ENCODE measurements around the gene RNF224.
A peak's percentile ranks its signal among the peaks of the same experiment; 100 is the strongest.

Gene RNF224

GRCh38 chr9:137198051-137198901 is 29.0 kb upstream of the RNF224 start:
- Histone ChIP-seq H3K36me3 (ENCODE audit: insufficient read depth) (no peaks in the 10 kb centered on the region), H3K4me1 (ENCODE audit: low read depth, poor library complexity, severe bottlenecking) (peaks cover 15% of the 10 kb centered on the region), H3K9ac (no peak overlapping the region), H2AFZ (ENCODE audit: low read depth) (no peak overlapping the region), H3K4me2 (no peak overlapping the region), H3K27me3 (ENCODE audit: insufficient read depth, low read depth) (no peaks in the 10 kb centered on the region), H3K4me3 (IDR thresholded peaks at IDR 0.05; ENCODE audit: insufficient read depth, low read depth, low read length) (no peak overlapping the region), H3K27ac (no peak overlapping the region), H3K79me2 (ENCODE audit: insufficient read depth, low read depth) (0 out of 2 replicates have a peak, but pooled peaks cover 11% of the 10 kb centered on the region), H4K20me1 (ENCODE audit: insufficient read depth) (no peaks in the 10 kb centered on the region)
- TF ChIP-seq, protein P1, sequence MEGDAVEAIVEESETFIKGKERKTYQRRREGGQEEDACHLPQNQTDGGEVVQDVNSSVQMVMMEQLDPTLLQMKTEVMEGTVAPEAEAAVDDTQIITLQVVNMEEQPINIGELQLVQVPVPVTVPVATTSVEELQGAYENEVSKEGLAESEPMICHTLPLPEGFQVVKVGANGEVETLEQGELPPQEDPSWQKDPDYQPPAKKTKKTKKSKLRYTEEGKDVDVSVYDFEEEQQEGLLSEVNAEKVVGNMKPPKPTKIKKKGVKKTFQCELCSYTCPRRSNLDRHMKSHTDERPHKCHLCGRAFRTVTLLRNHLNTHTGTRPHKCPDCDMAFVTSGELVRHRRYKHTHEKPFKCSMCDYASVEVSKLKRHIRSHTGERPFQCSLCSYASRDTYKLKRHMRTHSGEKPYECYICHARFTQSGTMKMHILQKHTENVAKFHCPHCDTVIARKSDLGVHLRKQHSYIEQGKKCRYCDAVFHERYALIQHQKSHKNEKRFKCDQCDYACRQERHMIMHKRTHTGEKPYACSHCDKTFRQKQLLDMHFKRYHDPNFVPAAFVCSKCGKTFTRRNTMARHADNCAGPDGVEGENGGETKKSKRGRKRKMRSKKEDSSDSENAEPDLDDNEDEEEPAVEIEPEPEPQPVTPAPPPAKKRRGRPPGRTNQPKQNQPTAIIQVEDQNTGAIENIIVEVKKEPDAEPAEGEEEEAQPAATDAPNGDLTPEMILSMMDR (conservative IDR thresholded peaks at IDR 0.05; ENCODE audit: low read depth, low read length) = no peak

- TF ChIP-seq, protein P1 (conservative IDR thresholded peaks at IDR 0.05; ENCODE audit: low read depth, low read length) = no peak
- Histone ChIP-seq H3K79me2 (ENCODE audit: insufficient read depth, low read depth) (peaks cover 13% of the 10 kb centered on the region; the same call in 1 of the 2 replicates), H3K27ac (no peak overlapping the region), H2AFZ (ENCODE audit: low read depth) (no peak overlapping the region), H3K9ac (no peak overlapping the region), H3K4me3 (IDR thresholded peaks at IDR 0.05; ENCODE audit: insufficient read depth, low read depth, low read length) (no peak overlapping the region), H4K20me1 (ENCODE audit: insufficient read depth) (no peaks in the 10 kb centered on the region), H3K36me3 (ENCODE audit: insufficient read depth) (no peaks in the 10 kb centered on the region), H3K27me3 (ENCODE audit: insufficient read depth, low read depth) (no peaks in the 10 kb centered on the region), H3K4me2 (0 out of 2 replicates have a peak overlapping the region, but pooled peaks have one; percentile 51), H3K4me1 (ENCODE audit: low read depth, poor library complexity, severe bottlenecking) (peaks cover 17% of the 10 kb centered on the region)
Measured at GRCh38 chr9:137198902-137199283, 28.4 kb upstream of the RNF224 start.

GRCh38 chr9:137199411-137200121 is 27.7 kb upstream of the RNF224 start:
- H3K4me2 ChIP-seq = peak overlapping the region; percentile 51; the same call in 1 of the 2 replicates
- TF ChIP-seq, protein P1 (conservative IDR thresholded peaks at IDR 0.05; ENCODE audit: low read depth, low read length) = no peak
- no peak overlapping the region for H3K9ac ChIP-seq
- no peaks in the 10 kb centered on the region for H3K36me3 ChIP-seq (ENCODE audit: insufficient read depth)
- H3K4me3 ChIP-seq (IDR thresholded peaks at IDR 0.05; ENCODE audit: insufficient read depth, low read depth, low read length) = no peak overlapping the region
- no peaks in the 10 kb centered on the region for H3K27me3 ChIP-seq (ENCODE audit: insufficient read depth, low read depth)
- no peak overlapping the region for H2AFZ ChIP-seq (ENCODE audit: low read depth)
- H3K79me2 ChIP-seq (ENCODE audit: insufficient read depth, low read depth) = peaks cover 19% of the 10 kb centered on the region
- H4K20me1 ChIP-seq (ENCODE audit: insufficient read depth) = no peaks in the 10 kb centered on the region
- H3K27ac ChIP-seq = no peak overlapping the region
- peaks cover 23% of the 10 kb centered on the region for H3K4me1 ChIP-seq (ENCODE audit: low read depth, poor library complexity, severe bottlenecking)

GRCh38 chr9:137200311-137201204 is 26.7 kb upstream of the RNF224 start, which contains the start of gene TPRN:
Gene TPRN, minus strand, starts transcription at chr9:137200741. Its CDS starts 30 bp downstream, at chr9:137200711.
- Histone ChIP-seq H4K20me1 (ENCODE audit: insufficient read depth) (no peaks in the 10 kb centered on the region), H3K4me3 (IDR thresholded peaks at IDR 0.05; ENCODE audit: insufficient read depth, low read depth, low read length) (no peak within 1 kb of the TSS), H3K79me2 (ENCODE audit: insufficient read depth, low read depth) (peaks cover 25% of the 10 kb centered on the region), H3K27ac (peak within 1 kb of the TSS; percentile 24; the same call in 1 of the 2 replicates), H3K27me3 (ENCODE audit: insufficient read depth, low read depth) (no peaks in the 10 kb centered on the region), H3K9ac (peak within 1 kb of the TSS; percentile 47; the same call in 1 of the 2 replicates), H2AFZ (ENCODE audit: low read depth) (peak within 1 kb of the TSS; percentile 73), H3K4me2 (peak within 1 kb of the TSS; percentile 76), H3K36me3 (ENCODE audit: insufficient read depth) (no peaks in the 10 kb centered on the region), H3K4me1 (ENCODE audit: low read depth, poor library complexity, severe bottlenecking) (peaks cover 27% of the 10 kb centered on the region)
- TF ChIP-seq, protein P1 (conservative IDR thresholded peaks at IDR 0.05; ENCODE audit: low read depth, low read length) = no peak

Measured in KMS-11 (cell line).